HG02571 (cell line): ENCODE data around the gene CCDC81.

Source experiments
- ATAC-seq: cut with Tn5 transposase; IDR thresholded peaks from one replicate; pipeline ENCODE4 v1.9.1; 2021; ENCODE audit warnings: mild to moderate bottlenecking, moderate library complexity; ENCODE audit not compliant: unreplicated experiment

Gene CCDC81

GRCh38 chr11:86438685-86439084, 64.0 kb downstream of the CCDC81 start:
- no peak for ATAC-seq

GRCh38 chr11:86440305-86440716, 65.6 kb downstream of the CCDC81 start:
- ATAC-seq: no peak

GRCh38 chr11:86440843-86441242, 66.2 kb downstream of the CCDC81 start:
- no peak for ATAC-seq

- ATAC-seq: no peak
These were observed 67.7 kb downstream of the CCDC81 start for GRCh38 chr11:86442420-86442819.

GRCh38 chr11:86442827-86443226, 68.1 kb downstream of the CCDC81 start:
- ATAC-seq: no peak

- no peak for ATAC-seq
These were observed 68.7 kb downstream of the CCDC81 start for GRCh38 chr11:86443415-86443814.

GRCh38 chr11:86444981-86445380, 70.3 kb downstream of the CCDC81 start:
- no peak for ATAC-seq

- ATAC-seq: no peak
These were observed 71.7 kb downstream of the CCDC81 start for GRCh38 chr11:86446163-86446923.

GRCh38 chr11:86446924-86447285, 72.2 kb downstream of the CCDC81 start:
- no peak for ATAC-seq

- no peak for ATAC-seq
These were observed 73.2 kb downstream of the CCDC81 start for GRCh38 chr11:86447763-86448480.

- no peak for ATAC-seq
These were observed 75.4 kb downstream of the CCDC81 start for GRCh38 chr11:86449993-86450629.

GRCh38 chr11:86453290-86454030, 78.8 kb downstream of the CCDC81 start:
- ATAC-seq: no peak

- ATAC-seq: peak; percentile 78
These were observed 81.6 kb downstream of the CCDC81 start for GRCh38 chr11:86456075-86456939.

GRCh38 chr11:86458294-86459001, 83.8 kb downstream of the CCDC81 start:
- ATAC-seq: no peak

GRCh38 chr11:86459002-86459385, 84.3 kb downstream of the CCDC81 start:
- ATAC-seq: no peak

- ATAC-seq: no peak
These were observed 85.2 kb downstream of the CCDC81 start for GRCh38 chr11:86459682-86460460.

- no peak for ATAC-seq
These were observed 86.0 kb downstream of the CCDC81 start for GRCh38 chr11:86460461-86461385.

- no peak for ATAC-seq
These were observed 87.2 kb downstream of the CCDC81 start for GRCh38 chr11:86461892-86462291.
